Measurements from ENCODE around the gene OCA2. TPM values are rescaled to one million over a fixed set of nuclear protein-coding genes. Genes with fewer than 3 reads are reported as not detected.

Gene OCA2
- total and polyA plus RNA-seq, 2 of the 4 experiments (the other 2 are of a cell fraction): under 0.01 to 0.03 TPM

- Histone ChIP-seq H2AFZ (replicated peaks; ENCODE audit: low read length, poor library complexity) (no peak overlapping the region), H3K23ac (ENCODE audit: low read depth, low read length) (no peak overlapping the region), H4K20me1 (ENCODE audit: insufficient read depth, low read length) (no peaks in the 10 kb centered on the region), H3K14ac (replicated peaks; ENCODE audit: low read depth, low read length) (no peak overlapping the region), H3K27me3 (ENCODE audit: control insufficient read depth, insufficient read depth, low read length) (no peaks in the 10 kb centered on the region), H4K8ac (ENCODE audit: low read depth in 2 of 2, low read length in 2 of 2) (no peak overlapping the region), H3K79me1 (ENCODE audit: low read depth in 1 of 2, low read length in 2 of 2) (no peaks in the 10 kb centered on the region), H3K4me3 (ENCODE audit: insufficient read depth, low read depth, low read length) (no peak overlapping the region), H3K4ac (ENCODE audit: low read depth, low read length) (no peak overlapping the region), H3K9ac (ENCODE audit: low read depth, low read length) (no peak overlapping the region), H4K91ac (ENCODE audit: insufficient read depth, low read depth, low read length) (no peak overlapping the region), H3K9me3 (ENCODE audit: control insufficient read depth, insufficient read depth, low read length) (peaks cover 33% of the 10 kb centered on the region), H3K36me3 (ENCODE audit: control insufficient read depth, insufficient read depth, low read length) (no peaks in the 10 kb centered on the region), H2BK20ac (ENCODE audit: low read depth, low read length) (no peak overlapping the region), H3K18ac (ENCODE audit: low read depth, low read length) (no peak overlapping the region), H2BK120ac (ENCODE audit: low read depth, low read length) (no peak overlapping the region), H4K5ac (ENCODE audit: low read depth, low read length) (no peak overlapping the region), H2BK5ac (ENCODE audit: low read depth, low read length, poor library complexity, severe bottlenecking) (no peak overlapping the region), H3K9me1 (ENCODE audit: insufficient read depth, low read length) (no peaks in the 10 kb centered on the region), H3K4me2 (ENCODE audit: low read depth, low read length) (no peak overlapping the region), H3K56ac (ENCODE audit: extremely low read depth, insufficient read depth, low read length) (no peak overlapping the region), H3K4me1 (ENCODE audit: control insufficient read depth, insufficient read depth, low read length) (no peaks in the 10 kb centered on the region), H2BK15ac (ENCODE audit: low read depth, low read length) (no peak overlapping the region), H2AK5ac (ENCODE audit: low read depth, low read length) (no peak overlapping the region), H3K27ac (ENCODE audit: insufficient read depth, low read length) (no peak overlapping the region), H2AK9ac (replicated peaks; ENCODE audit: low read depth, low read length, poor library complexity) (no peak overlapping the region)
- dilution Hi-C loops (cut with HindIII; ENCODE audit: low sequenced_read_pairs, unreplicated experiment): no loop called here
- DNase-seq: no peak
- TF ChIP-seq ELK1 (IDR thresholded peaks at IDR 0.05; ENCODE audit: borderline replicate concordance, low read depth, low read length) (no peak), MXI1 (IDR thresholded peaks at IDR 0.05; ENCODE audit: borderline replicate concordance, low read depth, low read length) (no peak), USF2 (IDR thresholded peaks at IDR 0.05; ENCODE audit: low read depth, low read length) (no peak)
- in situ Hi-C loops (cut with MboI; ENCODE audit: low sequenced_read_pairs): no loop called here
- CTCF ChIA-PET: no interaction called here
- no peak for ATAC-seq (ENCODE audit: low read depth)
- no TSS peak for BruUV-seq (replicated peaks)
- 70% methylated on average over 13 of the region's 15 CpGs; no CpG with 5 or more reads in 1 of the 2 experiments for WGBS, 2 experiments (ENCODE audit: extremely low coverage in 2 of 2, insufficient read length in 1 of 2)
- POLR2A ChIA-PET (ENCODE audit: unreplicated experiment): no interaction called here
- intact Hi-C loops (cut with micrococcal nuclease): no loop called here
Observed at GRCh38 chr15:28005004-28005527, 94.0 kb downstream of the OCA2 start.

Measured in IMR-90 (cell line).